HepG2 (cell line): ENCODE results near the gene ABHD1. TPM values are rescaled to one million over a fixed set of nuclear protein-coding genes. Genes with fewer than 3 reads are reported as not detected.

Source experiments
- ATAC-seq: fragments of 200-7000 bp; cut with Tn5 transposase; 3 replicates; pipeline ENCODE4 v1.9.1; 2020; ENCODE audit warnings: mild to moderate bottlenecking, moderate library complexity
- BruUV-seq: library from RNA; stranded (reverse); fragments of 400-500 nt; replicated peaks from 2 replicates; lab custom pipeline; 2021; lab: Mats Ljungman, UMichigan
- CTCF ChIA-PET: fragments of 300-600 bp; formaldehyde crosslinking; extraction: SDS; loops from one replicate; lab custom pipeline; 2021; ENCODE audit warnings: low total read pairs, inconsistent platforms, low intra/inter-chr PET ratio; lab: Yijun Ruan, JAX
- POLR2A ChIA-PET: fragments of 350-600 bp; sonication (Branson Sonifier 250); formaldehyde crosslinking; loops from one replicate; lab custom pipeline; 2020; ENCODE audit warnings: antibody characterized with exemption, inconsistent platforms; lab: Yijun Ruan, JAX
- DNase-seq: peaks from one replicate; pipeline ENCODE4 v3.0.0-alpha.2; 2015; ENCODE audit warnings: low spot score
- FAIRE-seq: peaks from 3 replicates; lab custom pipeline; 2011; peaks lifted over from hg19 to GRCh38; lab: Jason Lieb, UNC
- H2AFZ ChIP-seq: one replicate; pipeline ENCODE4 v1.6.1; 2011; ENCODE audit warnings: low read length, inconsistent platforms
- H3K27ac ChIP-seq: fragments of 300-600 bp; 3 replicates; pipeline ENCODE4 v1.8.0; 2011; ENCODE audit warnings: mixed run types, mild to moderate bottlenecking, mixed read lengths, low read length, inconsistent platforms; ENCODE audit not compliant: insufficient read depth; ENCODE audit errors: extremely low read length
- H3K27me3 ChIP-seq, 2 experiments: fragments of 200-600 bp in 1 of 2; 2 replicates in 1 of 2; 3 replicates in 1 of 2; pipeline versions ENCODE4 v1.6.0 to v1.8.0; 2011; ENCODE audit warnings: low read length in 2 of 2, mild to moderate bottlenecking in 2 of 2, moderate library complexity in 2 of 2, inconsistent platforms in 1 of 2; ENCODE audit not compliant: insufficient read depth in 2 of 2, control insufficient read depth in 1 of 2
- H3K36me3 ChIP-seq, 2 experiments: fragments of 200-600 bp in 1 of 2; replicated peaks in 1 of 2; 2 replicates in 1 of 2; 3 replicates in 1 of 2; pipeline versions ENCODE4 v1.5.1 to v1.8.0; 2011; ENCODE audit warnings: low read length in 2 of 2, inconsistent platforms in 1 of 2; ENCODE audit not compliant: insufficient read depth in 2 of 2, control insufficient read depth in 1 of 2
- H3K4me1 ChIP-seq: 2 replicates; pipeline ENCODE4 v1.5.1; 2012; ENCODE audit warnings: low read length, inconsistent platforms; ENCODE audit not compliant: insufficient read depth
- H3K4me2 ChIP-seq: 2 replicates; pipeline ENCODE4 v1.6.0; 2011; ENCODE audit warnings: low read depth, low read length, inconsistent platforms
- H3K4me3 ChIP-seq, 3 experiments: fragments of 200-600 bp in 1 of 3; sonication (generic), shearing (Covaris generic) in 1 of 3; replicated peaks in 1 of 3; 2 replicates each; pipeline ENCODE4 v1.5.1; 2011 to 2016; ENCODE audit warnings: low read length in 3 of 3, inconsistent platforms in 2 of 3, low read depth in 2 of 3, mild to moderate bottlenecking in 2 of 3, control low read depth in 1 of 3, mixed read lengths in 1 of 3; ENCODE audit not compliant: insufficient read depth in 1 of 3
- H3K79me2 ChIP-seq: one replicate; pipeline ENCODE4 v1.6.1; 2011; ENCODE audit warnings: low read length, inconsistent platforms; ENCODE audit not compliant: insufficient read depth
- H3K9ac ChIP-seq: 2 replicates; pipeline ENCODE4 v1.6.0; 2011; ENCODE audit warnings: mild to moderate bottlenecking, low read depth, low read length, inconsistent platforms; ENCODE audit not compliant: insufficient read depth
- H3K9me3 ChIP-seq: 2 replicates; pipeline ENCODE4 v1.5.1; 2012; ENCODE audit warnings: mild to moderate bottlenecking, low read length
- H4K20me1 ChIP-seq: 2 replicates; pipeline ENCODE4 v1.6.0; 2011; ENCODE audit warnings: inconsistent platforms, mild to moderate bottlenecking, low read length, moderate library complexity; ENCODE audit not compliant: insufficient read depth
- AFF4 ChIP-seq: sonication (generic); formaldehyde crosslinking; IDR thresholded peaks from 2 replicates; pipeline ENCODE4 v1.4.0; 2020; ENCODE audit warnings: missing genetic modification reagents
- BRF2 ChIP-seq: sonication (generic); formaldehyde crosslinking; IDR thresholded peaks from 2 replicates; pipeline ENCODE4 v1.8.1; 2022; ENCODE audit warnings: mild to moderate bottlenecking, missing genetic modification reagents
- DBP ChIP-seq: sonication (generic); formaldehyde crosslinking; IDR thresholded peaks from 2 replicates; pipeline ENCODE4 v1.4.0; 2020; ENCODE audit warnings: missing genetic modification reagents; ENCODE audit errors: not compliant biosample characterization
- GTF2F1 ChIP-seq: fragments of 150-350 bp; IDR thresholded peaks from 2 replicates; pipeline ENCODE4 v1.6.1; 2014; ENCODE audit warnings: low read length
- JUN ChIP-seq: sonication (generic); formaldehyde crosslinking; IDR thresholded peaks from 2 replicates; pipeline ENCODE4 v1.4.0; 2020; ENCODE audit warnings: mild to moderate bottlenecking, missing genetic modification reagents
- PHF8 ChIP-seq: sonication (generic); formaldehyde crosslinking; IDR thresholded peaks from 2 replicates; pipeline ENCODE4 v1.5.0; 2020; ENCODE audit warnings: missing genetic modification reagents
- ZKSCAN5 ChIP-seq: sonication (generic); formaldehyde crosslinking; IDR thresholded peaks from 2 replicates; pipeline ENCODE4 v1.5.1; 2020; ENCODE audit warnings: mild to moderate bottlenecking, missing genetic modification reagents
- ZNF225 ChIP-seq: sonication (generic); formaldehyde crosslinking; IDR thresholded peaks from 2 replicates; pipeline ENCODE4 v1.4.0; 2020; ENCODE audit warnings: mild to moderate bottlenecking, missing genetic modification reagents
- ZNF44 ChIP-seq: sonication (generic); formaldehyde crosslinking; IDR thresholded peaks from 2 replicates; pipeline ENCODE4 v1.5.1; 2020; ENCODE audit warnings: mild to moderate bottlenecking, missing genetic modification reagents
- ZNF512B ChIP-seq: sonication (generic); formaldehyde crosslinking; IDR thresholded peaks from 2 replicates; pipeline ENCODE4 v1.5.1; 2020; ENCODE audit warnings: missing genetic modification reagents, mild to moderate bottlenecking, borderline replicate concordance
- ZNF550 ChIP-seq: sonication (generic); formaldehyde crosslinking; IDR thresholded peaks from 2 replicates; pipeline ENCODE4 v1.4.0; 2020; ENCODE audit warnings: mild to moderate bottlenecking, missing genetic modification reagents, borderline replicate concordance
- ZNF558 ChIP-seq: sonication (generic); formaldehyde crosslinking; IDR thresholded peaks from 2 replicates; pipeline ENCODE4 v1.9.0; 2022; ENCODE audit warnings: mild to moderate bottlenecking, missing genetic modification reagents, borderline replicate concordance
- ZNF747 ChIP-seq: sonication (generic); formaldehyde crosslinking; IDR thresholded peaks from 2 replicates; pipeline ENCODE4 v1.8.1; 2023; ENCODE audit warnings: missing genetic modification reagents, mild to moderate bottlenecking, borderline replicate concordance
- WGBS: methylation state at CpG from one replicate; pipeline ENCODE4 v1.1.6; 2017; ENCODE audit warnings: low lambda C conversion rate; 5-methylcytosine and 5-hydroxymethylcytosine counted together
- in situ Hi-C: cut with HindIII; loops from 2 replicates; pipeline ENCODE4 v1.10.0; 2017; ENCODE audit warnings: low pct_unique_long_range_greater_than_20kb; ENCODE audit not compliant: extremely low pct_ligation_motif_present
- intact Hi-C: fragments of 100-400 bp; cut with micrococcal nuclease; formaldehyde crosslinking; loops from one replicate; pipeline ENCODE4 v1.10.0; 2022; ENCODE audit not compliant: unreplicated experiment
- polyA plus RNA-seq, 8 experiments: library from polyadenylated mRNA; depleted of rRNA in 3 of 8; stranded (reverse) in 7 of 8; unstranded in 1 of 8; fragments of >200 nt; fragmentation: Illumina TruSeq in 4 of 8; extraction: Trizol in 4 of 8; gene quantifications; 2 replicates each; pipeline versions ENCODE4 v1.2.1 to v1.2.3, GENCODE V29; 2011 to 2016; ENCODE audit warnings: low read depth in 4 of 8, missing spikeins in 1 of 8, mixed read lengths in 1 of 8; ENCODE audit not compliant: insufficient read depth in 1 of 8
- total RNA-seq, 5 experiments: library from RNA; depleted of rRNA; stranded (reverse); fragments of >200 nt; fragmentation: Illumina TruSeq; extraction: Trizol; gene quantifications; 2 replicates each; pipeline ENCODE4 v1.2.3, GENCODE V29; 2016; ENCODE audit warnings: low read depth in 1 of 5

ABHD1 gene
- total and polyA plus RNA-seq, 2 of the 13 experiments (the other 11 are each of a cell fraction or from before 2014, with no cell fraction given): 0.04 to 0.81 TPM

DNA sequence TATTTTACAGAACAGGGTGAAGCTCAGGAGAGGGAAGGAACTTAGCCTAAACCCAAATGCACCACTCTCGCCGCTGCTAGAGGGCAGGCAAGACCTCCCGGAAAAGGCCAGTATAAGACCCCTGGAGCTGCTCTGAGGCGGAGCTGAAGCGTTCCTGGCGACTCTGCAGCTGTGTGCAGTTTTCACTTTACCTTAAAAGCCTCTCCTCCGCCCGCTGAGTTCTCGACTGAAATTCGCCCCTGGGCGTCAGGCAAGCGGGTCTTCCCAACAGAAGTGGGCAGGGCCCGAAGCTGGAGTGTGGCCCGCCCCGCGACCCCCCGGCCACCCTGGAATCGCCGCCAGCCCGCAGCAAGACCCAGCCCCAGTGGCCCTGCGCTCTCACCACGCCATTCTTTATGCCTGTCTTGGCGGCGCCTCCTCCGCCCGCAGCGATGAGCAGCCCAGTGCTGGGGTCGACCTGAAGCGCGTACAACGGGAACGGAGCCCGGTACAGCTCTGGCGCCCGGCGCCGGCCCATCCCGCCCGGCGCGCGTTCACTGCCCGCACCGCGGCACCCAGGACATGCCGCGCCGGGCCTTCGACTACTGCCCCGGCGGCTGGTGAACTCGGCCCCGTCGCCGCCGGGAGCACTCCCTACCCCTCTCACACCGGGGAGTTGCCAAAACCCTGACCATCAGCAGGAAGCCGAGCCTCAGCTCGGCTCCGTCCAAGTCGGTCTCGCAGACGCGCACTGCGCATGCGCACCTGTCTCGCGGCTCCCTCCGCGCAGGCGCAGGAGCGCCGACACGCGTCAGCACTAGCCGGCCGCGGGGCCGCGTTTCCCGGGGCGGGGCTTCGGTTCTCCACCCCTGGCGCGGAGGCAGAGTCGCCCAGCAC, 10.5 kb downstream of the ABHD1 start, which contains the start of gene PREB:
Gene PREB, minus strand, starts transcription at position 732 of the 876 bp plus-strand sequence. Its CDS starts 215 bp downstream, at position 517.
- ATAC-seq (peak; percentile 83), FAIRE-seq (peak; percentile 69), DNase-seq (peak; percentile 91)
- H3K79me2 ChIP-seq: peaks cover 22% of the 10 kb centered on the region
- peaks cover 6 to 14% of the 10 kb centered on the region in 2 experiments; a peak in 3 of 5 replicates for H3K27me3 ChIP-seq
- H4K20me1 ChIP-seq: no peaks in the 10 kb centered on the region; the same call in 1 of the 2 replicates
- in situ Hi-C loops (no loop called here), intact Hi-C loops (loop anchor here (1.0 to 2.0 kb wide), 2 partner anchors 11 to 57 kb away; partner anchors contain the start of gene ABHD1)
- ChIA-PET CTCF (interaction anchor here (1.8 kb wide), 1 partner anchor 57 kb away, joined by 10 read pairs; no protein-coding TSS in a partner anchor), POLR2A (interaction anchor here (0.9 to 3.6 kb wide), 26 partner anchors 10 to 129 kb away, joined by 3 to 76 read pairs (median 6); partner anchors contain the start of genes ABHD1, AGBL5, ATRAID and CGREF1)
- H3K4me3 ChIP-seq: peak within 1 kb of the TSS; percentile 92 to 100 (median 96)
- no TSS peak for BruUV-seq
- under 1% methylated on average over 34 of the region's 86 CpGs for WGBS
- H3K9me3 ChIP-seq: no peaks in the 10 kb centered on the region
- H2AFZ ChIP-seq: no peak within 1 kb of the TSS
- H3K4me1 ChIP-seq: peaks cover 52% of the 10 kb centered on the region
- H3K4me2 ChIP-seq: peak within 1 kb of the TSS; percentile 96
- H3K9ac ChIP-seq: peak within 1 kb of the TSS; percentile 98
- peaks cover 20 to 34% of the 10 kb centered on the region in 2 experiments for H3K36me3 ChIP-seq
- H3K27ac ChIP-seq: peak within 1 kb of the TSS; percentile 72
- TF ChIP-seq DBP (CRISPR knock-in tag) (no peak), ZNF747 (CRISPR knock-in tag) (no peak), ZNF44 (CRISPR knock-in tag) (no peak), PHF8 (CRISPR knock-in tag) (peak; percentile 92), ZNF512B (CRISPR knock-in tag) (no peak), ZNF550 (no peak), BRF2 (CRISPR knock-in tag) (peak; percentile 71; the same call in 1 of the 2 replicates), AFF4 (0 out of 2 replicates have a peak, but pooled peaks have one; percentile 20), ZKSCAN5 (CRISPR knock-in tag) (no peak; the same call in 1 of the 2 replicates), GTF2F1 (no peak), ZNF558 (CRISPR knock-in tag) (no peak), ZNF225 (CRISPR knock-in tag) (peak; percentile 74; the same call in 1 of the 2 replicates), JUN (CRISPR knock-in tag) (no peak)
